GF-D8 (cell line): ENCODE measurements around the gene IGSF21.

ENCODE experiments used
- DNase-seq: peaks from one replicate; lab custom pipeline; 2025; lab: John Stamatoyannopoulos, UW

Gene IGSF21

DNA sequence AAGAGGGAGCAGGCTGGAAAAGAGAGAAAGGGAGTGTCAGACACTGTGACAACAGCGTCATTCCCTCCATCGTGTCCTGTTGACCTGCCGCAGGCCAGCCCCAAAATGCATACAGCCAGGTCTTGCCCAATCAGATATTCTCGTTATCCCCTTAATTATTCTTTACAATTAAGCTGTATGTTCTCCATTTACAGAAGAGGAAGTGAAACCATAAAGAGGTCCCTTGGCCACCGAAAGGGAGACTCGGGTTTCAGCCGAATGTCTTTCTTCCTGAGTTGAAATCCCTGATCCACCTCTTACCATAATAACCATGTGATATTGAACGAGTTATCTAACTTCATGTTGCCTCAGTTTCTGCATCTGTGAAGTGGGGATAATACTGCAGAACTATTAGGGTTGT is 70.5 kb downstream of the IGSF21 start:
- no peak for DNase-seq

DNA sequence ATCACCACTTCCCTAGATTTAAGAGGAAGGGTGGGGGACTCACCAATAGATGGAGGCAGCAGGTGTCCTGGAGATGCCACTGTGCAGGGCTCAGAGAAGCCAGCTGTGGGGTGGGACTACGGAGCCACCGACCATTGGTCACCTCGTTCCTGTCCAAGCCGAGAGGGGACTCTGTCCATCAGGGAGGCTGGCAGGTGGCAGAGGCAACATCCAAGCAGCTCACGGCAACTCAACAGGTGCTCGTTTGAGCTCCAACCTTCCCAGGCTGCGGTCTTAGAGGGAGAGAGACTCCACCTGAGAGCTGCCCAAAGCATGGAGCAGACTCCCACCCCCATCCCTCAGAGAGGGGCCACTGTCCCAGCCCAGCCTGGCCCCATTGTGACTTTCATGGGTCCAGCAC is 71.4 kb downstream of the IGSF21 start:
- DNase-seq: no peak

DNA sequence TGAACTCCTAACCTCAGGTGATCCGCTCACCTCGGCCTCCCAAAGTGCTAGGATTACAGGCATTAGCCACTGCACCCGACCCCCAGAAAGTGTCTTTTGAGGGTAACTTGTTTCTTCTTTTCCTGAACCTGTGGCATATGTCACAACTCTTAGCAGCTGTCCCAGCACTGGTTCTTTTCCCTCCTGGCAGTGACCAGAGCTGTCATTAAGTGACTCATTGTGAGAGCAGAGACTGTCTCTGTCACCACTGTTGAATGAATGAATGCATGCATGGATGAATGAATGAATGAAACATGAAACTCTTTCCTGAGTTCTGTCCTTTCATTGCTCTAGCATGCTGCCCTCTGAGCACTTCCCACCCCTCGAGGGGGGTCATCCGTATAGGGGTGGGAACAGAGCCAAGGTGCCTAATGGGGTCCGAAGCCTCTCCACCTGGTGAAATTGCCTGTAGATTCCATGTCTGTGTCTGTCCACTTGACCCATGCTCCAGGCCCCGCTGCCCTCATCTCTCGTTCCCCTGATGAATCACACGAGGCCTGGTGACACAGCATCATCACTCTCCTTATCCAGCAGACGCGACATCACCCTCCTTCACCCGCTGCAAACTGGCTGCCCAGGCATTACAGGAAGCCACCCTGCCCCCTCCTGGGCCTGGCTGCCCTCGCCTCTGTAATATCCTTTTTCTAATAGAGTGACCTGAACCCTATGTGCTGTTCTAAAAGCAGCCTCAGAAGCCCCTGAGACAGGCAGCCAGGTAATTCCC is 75.0 kb downstream of the IGSF21 start:
- DNase-seq: no peak

DNA sequence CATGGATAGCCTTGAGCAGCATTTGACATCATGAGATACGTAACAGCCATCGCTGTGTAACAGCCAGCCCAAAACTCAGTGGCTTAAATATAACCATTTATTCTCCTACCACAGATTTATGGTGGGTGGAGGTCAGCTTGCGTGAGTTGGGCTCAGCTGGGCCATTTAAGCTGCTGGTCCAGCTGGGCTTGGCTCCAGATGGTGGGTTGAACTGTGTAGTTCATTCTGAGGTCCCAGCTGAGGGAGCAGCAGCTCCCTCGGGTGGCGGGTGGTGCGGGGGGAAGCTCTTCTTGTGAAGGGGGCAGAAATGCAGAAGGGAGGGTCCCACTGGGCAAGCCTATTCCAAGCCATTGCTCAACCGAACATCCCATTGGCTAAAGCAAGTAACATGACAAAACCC is 75.9 kb downstream of the IGSF21 start:
- no peak for DNase-seq

- no peak for DNase-seq
These were observed 79.5 kb downstream of the IGSF21 start for GRCh38 chr1:18187054-18187453.

DNA sequence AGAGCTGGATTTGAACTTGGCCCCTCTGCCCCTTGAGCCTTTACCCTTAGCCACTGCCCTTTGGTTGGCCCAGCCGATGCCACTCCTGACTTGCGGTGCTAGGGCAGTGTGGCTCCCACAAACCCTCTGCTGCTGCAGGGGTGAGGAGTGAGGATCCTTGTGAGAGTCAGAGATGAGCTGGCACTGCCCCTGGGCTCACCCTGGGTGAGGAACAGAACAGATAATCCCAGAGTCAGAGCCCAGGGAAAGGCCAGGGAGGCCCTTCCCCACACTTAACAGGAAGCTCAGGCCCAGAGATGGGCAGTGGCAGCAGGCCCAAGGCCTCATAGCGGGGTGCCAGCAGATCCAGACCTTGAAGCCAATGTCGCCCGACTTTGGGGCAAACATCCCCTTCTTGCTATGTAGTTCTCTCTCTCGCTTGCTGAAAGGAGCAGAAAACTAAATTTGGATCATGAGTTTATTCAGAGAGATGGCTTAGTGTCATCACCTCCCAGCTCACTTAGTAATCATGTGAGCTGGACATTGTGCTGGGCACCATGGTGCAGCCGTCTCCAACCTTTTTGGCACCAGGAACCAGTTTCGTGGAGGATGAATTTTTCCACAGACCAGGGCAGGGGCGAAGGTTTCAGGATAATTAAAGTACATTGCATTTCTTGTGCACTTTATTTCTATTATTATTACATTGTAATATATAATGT is 81.4 kb downstream of the IGSF21 start:
- no peak for DNase-seq

DNA sequence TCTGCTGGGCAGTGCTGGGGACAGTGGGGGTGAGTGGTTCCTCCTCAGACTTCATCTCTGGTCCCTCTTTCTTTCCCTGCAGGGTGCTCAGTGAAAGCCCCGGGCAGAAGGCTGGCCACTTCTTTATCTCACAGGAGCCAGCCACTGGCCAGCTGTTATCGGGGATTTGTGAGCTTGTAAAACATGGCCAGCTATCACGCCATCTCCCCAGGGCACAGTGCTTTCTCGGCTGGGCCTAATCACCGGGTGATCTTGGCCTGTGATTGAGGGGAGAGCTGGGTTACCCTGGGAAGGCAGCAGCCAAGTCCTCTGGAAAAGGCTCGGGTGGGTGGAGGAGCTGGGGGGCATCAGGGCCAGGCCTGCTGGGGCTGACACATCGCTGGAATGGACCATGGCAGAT is 83.0 kb downstream of the IGSF21 start:
- no peak for DNase-seq

DNA sequence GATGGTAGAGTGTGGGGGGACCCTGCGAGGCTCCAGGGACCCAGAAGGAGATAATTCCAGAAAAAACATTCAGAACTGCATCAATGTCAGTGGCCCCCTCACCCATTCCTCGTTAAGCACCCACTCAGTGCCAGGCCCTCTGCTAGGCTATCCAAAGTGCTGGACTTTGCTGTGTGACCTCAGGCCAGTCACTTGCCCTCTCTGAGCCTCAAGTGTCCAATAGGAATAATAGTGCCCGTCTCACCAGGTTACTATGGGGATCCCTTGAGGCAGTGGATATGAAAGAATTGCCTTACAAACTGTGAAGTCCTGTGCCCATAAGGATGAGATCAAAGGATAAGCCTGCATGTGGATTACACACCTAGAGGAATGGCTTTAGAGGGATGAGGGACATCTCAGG is 83.4 kb downstream of the IGSF21 start:
- no peak for DNase-seq

GRCh38 chr1:18191481-18192155 is 84.0 kb downstream of the IGSF21 start:
- no peak for DNase-seq

GRCh38 chr1:18192182-18192581 is 84.6 kb downstream of the IGSF21 start:
- no peak for DNase-seq

- no peak for DNase-seq
These were observed 85.4 kb downstream of the IGSF21 start for GRCh38 chr1:18192974-18193373.

DNA sequence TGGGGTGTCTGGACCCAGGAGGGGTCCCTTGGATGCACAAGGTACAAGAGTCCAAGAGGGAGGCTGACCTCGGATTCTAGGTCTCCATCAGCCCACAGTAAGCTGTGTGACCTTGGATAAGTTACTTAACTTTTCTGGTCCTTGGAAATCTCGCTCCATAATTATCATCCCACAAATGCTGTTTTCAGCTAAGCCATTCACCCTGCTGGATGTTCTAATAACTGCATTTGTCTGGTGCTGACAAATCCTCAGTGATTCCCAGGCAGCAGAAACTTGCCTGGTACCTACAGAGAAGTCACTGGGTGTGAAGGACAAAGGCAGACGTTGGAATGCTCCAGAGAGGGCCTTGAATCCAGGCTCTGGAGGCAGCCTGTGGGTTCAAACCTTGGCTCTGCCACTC is 89.7 kb downstream of the IGSF21 start:
- DNase-seq: no peak

- no peak for DNase-seq
These were observed 90.7 kb downstream of the IGSF21 start for GRCh38 chr1:18198260-18198659.

DNA sequence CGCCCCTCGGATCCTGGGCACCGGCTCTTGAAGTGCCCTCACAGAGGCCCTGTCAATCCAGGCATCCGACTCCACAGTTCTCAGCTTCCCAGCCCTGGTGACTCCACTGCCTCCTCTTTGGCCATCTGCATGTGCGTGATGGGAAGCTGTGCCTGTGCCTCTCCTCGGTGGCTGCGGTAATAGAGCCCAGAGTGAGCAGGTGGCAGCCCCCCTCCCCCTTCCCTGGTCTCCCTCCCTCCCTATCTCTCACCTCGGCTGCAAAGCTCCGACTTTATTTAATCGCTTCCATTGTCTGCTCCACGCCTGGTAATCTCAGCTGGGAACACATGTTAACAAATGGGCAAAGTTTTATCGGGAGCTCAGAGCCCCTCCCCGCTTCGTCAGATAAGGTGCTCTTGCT is 91.9 kb downstream of the IGSF21 start:
- no peak for DNase-seq

DNA sequence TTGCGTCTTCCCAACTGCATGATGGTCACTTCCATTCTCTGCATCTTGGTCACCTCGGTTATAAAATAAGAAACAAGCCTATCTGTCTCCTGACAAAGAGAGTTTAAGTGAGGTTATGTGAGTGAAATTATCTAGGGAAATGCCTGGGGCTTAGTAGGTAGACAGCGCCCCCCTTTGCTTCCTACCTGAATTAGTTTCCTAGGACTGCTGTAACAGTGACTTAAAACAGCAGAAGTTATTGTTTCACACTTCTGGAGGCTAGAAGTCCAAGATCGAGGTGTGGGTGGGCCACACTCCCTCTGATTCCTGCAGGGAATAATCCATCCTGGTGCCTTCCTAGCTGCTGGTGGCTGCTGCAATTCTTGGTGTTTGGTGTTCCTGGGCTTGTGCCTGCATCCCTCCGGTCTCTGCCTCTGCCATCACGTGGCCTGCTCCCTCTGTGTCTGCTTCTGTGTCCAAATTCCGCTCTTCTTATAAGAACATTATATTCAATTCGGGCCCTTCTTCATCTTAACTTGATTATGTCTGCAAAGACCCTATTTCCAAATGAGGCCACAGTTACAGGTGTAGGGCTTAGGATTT is 92.6 kb downstream of the IGSF21 start:
- no peak for DNase-seq

DNA sequence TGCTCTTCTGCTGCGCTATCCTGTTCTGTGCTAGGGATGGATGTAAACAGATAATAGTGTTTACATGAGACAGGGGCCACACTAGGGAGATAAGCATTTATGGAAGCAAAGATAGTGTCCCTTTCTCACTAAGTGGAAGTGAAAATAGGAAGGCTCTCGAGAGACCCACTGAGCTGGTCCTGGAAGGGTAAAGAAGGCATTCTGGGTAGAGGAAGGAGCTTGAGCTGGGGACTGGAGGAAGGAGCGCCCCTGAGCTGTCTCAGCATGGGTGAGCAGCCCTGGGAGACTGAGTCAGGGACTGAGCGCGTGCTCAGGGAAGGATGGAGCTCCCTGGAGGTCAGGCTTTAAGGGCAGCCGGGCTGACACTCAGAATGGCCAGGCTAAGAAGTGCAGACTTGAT is 93.3 kb downstream of the IGSF21 start:
- no peak for DNase-seq

DNA sequence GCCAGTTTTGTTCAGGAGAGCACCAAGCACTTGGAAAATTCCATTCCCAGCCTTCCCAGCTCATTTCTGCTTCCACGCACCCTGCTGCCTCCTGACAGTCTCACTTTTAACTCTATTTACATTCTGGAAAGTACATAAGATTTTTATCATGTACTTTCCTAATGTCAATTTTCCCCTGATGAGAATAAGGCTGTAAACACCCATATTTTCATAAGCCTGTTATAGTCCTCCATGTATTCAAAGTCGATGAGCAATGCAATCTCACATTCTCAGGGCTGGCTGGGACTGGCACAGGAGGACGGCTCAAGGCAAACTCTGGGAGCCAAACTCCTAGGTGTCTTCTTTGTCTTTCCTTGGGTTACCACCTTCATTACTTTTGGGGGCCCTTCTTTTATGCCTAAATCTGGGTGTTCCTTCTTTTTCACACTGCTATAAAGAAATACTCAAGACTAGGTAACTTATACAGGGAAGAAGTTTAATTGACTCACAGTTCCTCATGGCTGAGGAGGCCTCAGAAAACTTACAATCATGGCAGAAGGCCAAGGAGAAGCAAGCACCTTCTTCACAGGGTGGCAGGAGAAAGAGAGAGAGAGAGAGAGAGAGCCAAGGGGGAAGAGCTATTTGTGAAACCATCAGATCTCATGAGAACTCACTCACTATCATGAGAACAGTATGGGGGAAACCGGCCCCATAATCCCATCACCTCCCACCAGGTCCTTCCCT is 94.6 kb downstream of the IGSF21 start:
- DNase-seq: no peak

GRCh38 chr1:18203645-18204044 is 96.0 kb downstream of the IGSF21 start:
- no peak for DNase-seq

DNA sequence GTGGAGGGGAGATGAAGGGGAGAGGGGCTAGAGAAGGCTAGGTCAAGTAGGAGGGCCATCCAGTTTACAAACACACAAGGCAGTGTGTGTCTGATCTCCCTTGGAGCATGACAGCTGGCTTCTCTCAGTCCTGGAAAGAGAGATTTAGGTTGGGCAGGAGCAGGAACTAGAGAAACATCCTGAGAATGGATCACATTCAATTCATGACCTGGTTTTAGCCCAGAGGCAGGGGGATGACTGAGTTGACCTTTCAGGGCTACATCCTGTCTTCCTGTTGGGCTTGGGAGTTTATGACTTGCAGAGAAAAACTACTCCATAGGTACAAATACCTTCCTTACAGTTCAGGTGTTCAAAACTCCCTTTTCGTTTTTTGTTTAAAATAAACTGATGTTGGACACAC is 97.0 kb downstream of the IGSF21 start:
- no peak for DNase-seq

- no peak for DNase-seq
These were observed 97.7 kb downstream of the IGSF21 start for GRCh38 chr1:18205319-18205718.

GRCh38 chr1:18211764-18212163 is 104.2 kb downstream of the IGSF21 start:
- DNase-seq: no peak

DNA sequence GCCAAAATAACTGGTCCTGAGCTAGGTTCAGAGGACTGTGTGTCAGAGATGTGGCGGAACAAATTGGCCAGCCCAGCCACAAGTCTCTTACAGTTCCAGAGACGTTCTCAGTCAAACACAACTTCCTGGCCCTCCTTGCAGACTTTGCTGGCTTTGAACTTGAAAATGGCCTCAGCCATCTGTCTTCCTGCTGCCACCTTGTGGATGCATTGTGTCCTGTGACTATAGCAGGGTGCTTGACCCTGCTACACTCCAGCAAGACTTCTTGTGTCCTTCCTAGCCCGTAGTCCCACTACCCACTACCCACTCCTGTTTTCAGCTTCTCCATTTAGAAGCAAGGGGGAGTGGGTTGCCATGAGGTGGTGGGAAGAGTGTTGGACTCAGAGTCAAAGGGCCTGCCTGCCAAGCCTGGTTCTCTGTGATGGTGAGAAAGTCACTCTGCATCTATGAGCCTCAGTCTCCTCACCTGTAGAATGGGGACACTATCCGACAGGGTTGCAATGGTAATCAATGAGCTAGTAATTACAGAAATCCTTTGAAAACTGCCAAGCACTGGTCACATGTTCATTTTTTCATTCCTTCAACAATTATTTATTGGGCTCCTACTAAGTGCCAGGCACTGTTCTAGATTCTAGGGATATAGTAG is 109.9 kb downstream of the IGSF21 start:
- no peak for DNase-seq
